ENCODE data around the gene EVL. TPM values are rescaled to one million over a fixed set of nuclear protein-coding genes. Genes with fewer than 3 reads are reported as not detected.

EVL gene
- total and polyA plus RNA-seq, 4 donors = 54.5 to 99.9 (median 78.2) TPM

- Histone ChIP-seq H3K36me3 (ENCODE audit: control insufficient read depth in 4 of 4, insufficient read depth in 4 of 4, low read length in 4 of 4) (no peaks in the 10 kb centered on the region), H3K4me1 (ENCODE audit: control insufficient read depth in 5 of 5, insufficient read depth in 5 of 5, low read length in 5 of 5) (peaks cover 0 to 14% (median 0%) of the 10 kb centered on the region in 5 donors), H3K9me3 (ENCODE audit: control insufficient read depth in 4 of 4, insufficient read depth in 3 of 4, low read length in 3 of 4) (peaks cover 0 to 7% (median 0%) of the 10 kb centered on the region in 4 donors), H3K4me3 (no peak overlapping the region), H3K27ac (ENCODE audit: low read depth in 1 of 2, low read length in 1 of 2) (no peak overlapping the region), H3K9ac (ENCODE audit: insufficient read depth in 1 of 2, low read length in 2 of 2) (no peak overlapping the region), H3K27me3 (ENCODE audit: control insufficient read depth in 3 of 3, insufficient read depth in 3 of 3, low read length in 2 of 3) (peaks cover 0 to 21% (median 20%) of the 10 kb centered on the region in 3 donors)
- ATAC-seq (ENCODE audit: insufficient read depth, low FRiP score) (no peak), DNase-seq (no peak)
- no peak for TF ChIP-seq CTCF (IDR thresholded peaks at IDR 0.05; ENCODE audit: control extremely low read depth, extremely low read depth)
- WGBS, 2 donors = 87 to 97% methylated on average over 7 of the region's 7 CpGs
Observed at GRCh38 chr14:100160534-100160916, 95.3 kb downstream of the EVL start.

GRCh38 chr14:100165376-100165775, 100.2 kb downstream of the EVL start:
- peaks cover 0 to 14% (median 10%) of the 10 kb centered on the region in 3 donors for H3K27me3 ChIP-seq (ENCODE audit: control insufficient read depth in 3 of 3, insufficient read depth in 3 of 3, low read length in 2 of 3)
- ATAC-seq (ENCODE audit: insufficient read depth, low FRiP score) (no peak), DNase-seq (peak in 2 of 3 donors; percentile 52 to 54)
- no peak for TF ChIP-seq CTCF (IDR thresholded peaks at IDR 0.05; ENCODE audit: control extremely low read depth, extremely low read depth)
- H3K9me3 ChIP-seq (ENCODE audit: control insufficient read depth in 4 of 4, insufficient read depth in 3 of 4, low read length in 3 of 4) = peaks cover 0 to 4% (median 0%) of the 10 kb centered on the region in 4 donors
- no peak overlapping the region for H3K4me3 ChIP-seq
- H3K27ac ChIP-seq (ENCODE audit: low read depth in 1 of 2, low read length in 1 of 2) = no peak overlapping the region
- no peak overlapping the region for H3K9ac ChIP-seq (ENCODE audit: insufficient read depth in 1 of 2, low read length in 2 of 2)
- no peaks in the 10 kb centered on the region for H3K36me3 ChIP-seq (ENCODE audit: control insufficient read depth in 4 of 4, insufficient read depth in 4 of 4, low read length in 4 of 4)
- 61 to 69% methylated on average over 27 of the region's 27 CpGs for WGBS, 2 donors
- peaks cover 0 to 5% (median 0%) of the 10 kb centered on the region in 5 donors for H3K4me1 ChIP-seq (ENCODE audit: control insufficient read depth in 5 of 5, insufficient read depth in 5 of 5, low read length in 5 of 5)

GRCh38 chr14:100165831-100166440, 100.7 kb downstream of the EVL start:
- peak overlapping the region in 1 of 2 donors; percentile 13 for H3K9ac ChIP-seq (ENCODE audit: insufficient read depth in 1 of 2, low read length in 2 of 2)
- H3K9me3 ChIP-seq (ENCODE audit: control insufficient read depth in 4 of 4, insufficient read depth in 3 of 4, low read length in 3 of 4) = no peaks in the 10 kb centered on the region
- no peaks in the 10 kb centered on the region for H3K36me3 ChIP-seq (ENCODE audit: control insufficient read depth in 4 of 4, insufficient read depth in 4 of 4, low read length in 4 of 4)
- H3K4me1 ChIP-seq (ENCODE audit: control insufficient read depth in 5 of 5, insufficient read depth in 5 of 5, low read length in 5 of 5) = peaks cover 0 to 5% (median 0%) of the 10 kb centered on the region in 5 donors
- no peak for TF ChIP-seq CTCF (IDR thresholded peaks at IDR 0.05; ENCODE audit: control extremely low read depth, extremely low read depth)
- H3K4me3 ChIP-seq = no peak overlapping the region
- H3K27ac ChIP-seq (ENCODE audit: low read depth in 1 of 2, low read length in 1 of 2) = no peak overlapping the region
- DNase-seq = peak in 1 of 3 donors; percentile 20
- WGBS, 2 donors = 31 to 45% methylated on average over 10 to 16 of the region's 16 CpGs
- ATAC-seq (ENCODE audit: insufficient read depth, low FRiP score) = no peak
- peaks cover 0 to 9% (median 4%) of the 10 kb centered on the region in 3 donors for H3K27me3 ChIP-seq (ENCODE audit: control insufficient read depth in 3 of 3, insufficient read depth in 3 of 3, low read length in 2 of 3)

Data from lung (tissue), 12 donors.